Loucy (cell line): Measurements from ENCODE around the gene TRIO.

Experiments
- H2AFZ ChIP-seq: fragments of 200-600 bp; sonication (generic); 2 replicates; pipeline ENCODE4 v1.6.0; 2016; ENCODE audit warnings: antibody characterized with exemption, mild to moderate bottlenecking, low read length, moderate library complexity
- H3F3A ChIP-seq: fragments of 200-600 bp; 2 replicates; pipeline ENCODE4 v1.6.0; 2016; ENCODE audit warnings: antibody characterized with exemption, low read depth, mild to moderate bottlenecking
- H3K27me3 ChIP-seq: fragments of 200-600 bp; sonication (generic); 2 replicates; pipeline ENCODE4 v1.6.1; 2014; ENCODE audit warnings: low read length, mild to moderate bottlenecking; ENCODE audit not compliant: insufficient read depth, poor library complexity, severe bottlenecking
- H3K36me3 ChIP-seq: fragments of 200-600 bp; sonication (generic); 2 replicates; pipeline ENCODE4 v1.6.1; 2016; ENCODE audit warnings: low read length; ENCODE audit not compliant: insufficient read depth
- H3K4me1 ChIP-seq: fragments of 200-600 bp; sonication (generic); 2 replicates; pipeline ENCODE4 v1.5.1; 2014; ENCODE audit warnings: low read length, mild to moderate bottlenecking; ENCODE audit not compliant: insufficient read depth, poor library complexity, severe bottlenecking
- H3K4me2 ChIP-seq: fragments of 200-600 bp; sonication (generic); 2 replicates; pipeline ENCODE4 v1.6.0; 2014; ENCODE audit warnings: antibody characterized with exemption, low read length, low read depth, mild to moderate bottlenecking; ENCODE audit not compliant: poor library complexity, severe bottlenecking
- H3K4me3 ChIP-seq: fragments of 200-600 bp; sonication (generic); 2 replicates; pipeline ENCODE4 v1.5.1; 2014; ENCODE audit warnings: low read length, mild to moderate bottlenecking, mixed read lengths; ENCODE audit not compliant: poor library complexity, severe bottlenecking
- H3K79me2 ChIP-seq: fragments of 200-600 bp; sonication (generic); 2 replicates; pipeline ENCODE4 v1.6.1; 2014; ENCODE audit warnings: low read length; ENCODE audit not compliant: insufficient read depth
- H3K9ac ChIP-seq: fragments of 200-600 bp; sonication (generic); 2 replicates; pipeline ENCODE4 v1.6.0; 2014; ENCODE audit warnings: mild to moderate bottlenecking, low read depth, low read length, moderate library complexity; ENCODE audit not compliant: poor library complexity, severe bottlenecking
- H3K9me2 ChIP-seq: fragments of 200-600 bp; sonication (generic); replicated peaks from 2 replicates; pipeline ENCODE4 v1.6.1; 2016; ENCODE audit warnings: low read depth, low read length, mixed read lengths
- H3K9me3 ChIP-seq: fragments of 200-600 bp; sonication (generic); 2 replicates; pipeline ENCODE4 v1.6.1; 2014; ENCODE audit warnings: mild to moderate bottlenecking, antibody characterized with exemption, low read length, low read depth; ENCODE audit not compliant: insufficient read depth
- H4K20me1 ChIP-seq: fragments of 200-600 bp; sonication (generic); 2 replicates; pipeline ENCODE4 v1.6.0; 2014; ENCODE audit warnings: antibody characterized with exemption, low read length, mild to moderate bottlenecking; ENCODE audit not compliant: insufficient read depth, poor library complexity, severe bottlenecking
- EZH2phosphoT487 ChIP-seq: fragments of 200-600 bp; IDR thresholded peaks from 2 replicates; pipeline ENCODE4 v1.6.1; 2018; ENCODE audit warnings: antibody characterized with exemption, mild to moderate bottlenecking, moderate library complexity, borderline replicate concordance
- TF ChIP-seq, protein P1 (sequence below): fragments of 200-600 bp; sonication (generic); conservative IDR thresholded peaks from 2 replicates; pipeline ENCODE4 v1.5.1; 2014; ENCODE audit warnings: mild to moderate bottlenecking, antibody characterized with exemption, low read length

TRIO gene

DNA sequence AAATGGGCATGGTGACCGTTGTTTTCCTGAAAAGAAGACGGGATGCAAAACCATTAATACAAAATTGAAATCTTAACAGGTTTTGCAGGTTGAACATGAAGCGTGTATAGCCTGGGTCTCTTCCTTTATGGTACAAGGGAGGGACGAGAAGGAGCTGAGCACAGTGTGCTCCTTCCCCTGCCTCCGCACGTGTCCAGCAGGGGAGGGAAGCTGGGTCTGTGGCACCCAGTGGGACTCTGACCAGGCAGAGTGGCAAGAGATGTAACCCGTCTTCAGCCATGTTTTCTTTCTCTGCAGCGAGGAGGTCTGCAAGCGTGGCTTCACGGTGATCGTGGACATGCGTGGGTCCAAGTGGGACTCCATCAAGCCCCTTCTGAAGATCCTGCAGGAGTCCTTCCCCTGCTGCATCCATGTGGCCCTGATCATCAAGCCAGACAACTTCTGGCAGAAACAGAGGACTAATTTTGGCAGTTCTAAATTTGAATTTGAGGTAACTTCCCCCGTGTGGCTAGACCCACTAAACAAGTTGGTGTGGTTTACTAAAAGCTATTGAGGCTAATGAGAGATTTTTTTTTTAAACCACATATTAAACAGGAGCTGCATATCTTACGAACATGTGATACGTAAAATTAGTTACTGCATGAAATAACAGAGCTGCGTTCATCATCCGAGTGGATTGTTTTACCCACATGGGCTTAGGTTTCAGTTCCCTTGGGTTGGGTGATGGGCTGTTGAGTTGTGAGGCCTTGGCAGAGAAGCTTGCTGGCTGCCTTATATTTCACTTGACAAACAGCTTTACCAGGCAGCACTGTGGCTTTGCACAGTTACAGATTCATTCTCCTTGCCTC is 143.7 kb downstream of the TRIO start:
- Histone ChIP-seq H4K20me1 (no peaks in the 10 kb centered on the region), H3K9me3 (no peaks in the 10 kb centered on the region), H3K4me1 (no peaks in the 10 kb centered on the region), H3K79me2 (peaks cover 5% of the 10 kb centered on the region; the same call in 1 of the 2 replicates), H3K4me2 (no peak overlapping the region), H2AFZ (no peak overlapping the region), H3K9ac (no peak overlapping the region), H3K9me2 (no peaks in the 10 kb centered on the region), H3F3A (no peaks in the 10 kb centered on the region), H3K36me3 (peaks cover 40% of the 10 kb centered on the region; the same call in 1 of the 2 replicates), H3K4me3 (no peak overlapping the region), H3K27me3 (no peaks in the 10 kb centered on the region)
- TF ChIP-seq EZH2phosphoT487, result no peak
- TF ChIP-seq, protein P1, sequence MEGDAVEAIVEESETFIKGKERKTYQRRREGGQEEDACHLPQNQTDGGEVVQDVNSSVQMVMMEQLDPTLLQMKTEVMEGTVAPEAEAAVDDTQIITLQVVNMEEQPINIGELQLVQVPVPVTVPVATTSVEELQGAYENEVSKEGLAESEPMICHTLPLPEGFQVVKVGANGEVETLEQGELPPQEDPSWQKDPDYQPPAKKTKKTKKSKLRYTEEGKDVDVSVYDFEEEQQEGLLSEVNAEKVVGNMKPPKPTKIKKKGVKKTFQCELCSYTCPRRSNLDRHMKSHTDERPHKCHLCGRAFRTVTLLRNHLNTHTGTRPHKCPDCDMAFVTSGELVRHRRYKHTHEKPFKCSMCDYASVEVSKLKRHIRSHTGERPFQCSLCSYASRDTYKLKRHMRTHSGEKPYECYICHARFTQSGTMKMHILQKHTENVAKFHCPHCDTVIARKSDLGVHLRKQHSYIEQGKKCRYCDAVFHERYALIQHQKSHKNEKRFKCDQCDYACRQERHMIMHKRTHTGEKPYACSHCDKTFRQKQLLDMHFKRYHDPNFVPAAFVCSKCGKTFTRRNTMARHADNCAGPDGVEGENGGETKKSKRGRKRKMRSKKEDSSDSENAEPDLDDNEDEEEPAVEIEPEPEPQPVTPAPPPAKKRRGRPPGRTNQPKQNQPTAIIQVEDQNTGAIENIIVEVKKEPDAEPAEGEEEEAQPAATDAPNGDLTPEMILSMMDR, result no peak

DNA sequence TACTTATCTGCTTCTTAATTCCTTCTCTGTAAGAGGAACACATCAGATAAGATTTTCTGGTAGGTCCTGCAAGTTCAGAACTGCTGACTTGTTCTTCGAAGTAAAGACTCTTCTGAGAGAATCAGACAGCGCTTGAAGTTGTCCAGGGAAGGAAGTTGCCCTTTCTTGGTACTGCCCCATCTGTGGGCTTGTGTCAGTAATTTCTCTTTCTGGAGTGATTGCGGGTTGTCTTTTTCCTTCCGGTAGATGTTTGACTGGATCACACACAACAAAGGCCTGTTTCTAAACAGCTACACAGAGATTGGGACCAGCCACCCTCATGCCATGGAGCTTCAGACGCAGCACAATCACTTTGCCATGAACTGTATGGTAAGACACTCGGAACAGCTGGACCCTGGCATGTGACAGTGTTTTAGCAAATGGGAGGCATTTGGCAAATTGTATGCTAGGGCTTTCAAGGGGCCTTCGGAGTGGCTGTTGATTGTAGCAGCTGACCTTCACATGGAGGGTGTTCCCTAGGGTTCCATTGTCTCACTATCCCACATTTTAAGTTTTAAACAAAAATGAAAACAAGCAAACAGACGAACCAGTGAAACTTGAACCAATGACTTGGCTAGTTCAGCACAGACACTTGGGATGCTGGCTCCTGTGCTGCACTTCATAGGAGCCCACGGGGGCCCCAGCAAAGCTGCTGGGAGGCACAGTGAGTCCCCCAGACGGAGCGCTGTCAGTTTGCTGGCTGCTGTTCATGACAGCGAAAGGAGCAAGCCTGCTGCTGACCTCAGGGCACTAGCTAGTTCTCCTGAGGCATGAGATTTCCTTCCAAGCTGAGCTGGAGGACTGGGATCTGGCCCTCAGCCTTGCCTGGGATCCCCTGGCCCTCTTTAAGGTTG is 149.9 kb downstream of the TRIO start:
- H3K79me2 ChIP-seq, result no peaks in the 10 kb centered on the region
- H3F3A ChIP-seq, result no peaks in the 10 kb centered on the region

DNA sequence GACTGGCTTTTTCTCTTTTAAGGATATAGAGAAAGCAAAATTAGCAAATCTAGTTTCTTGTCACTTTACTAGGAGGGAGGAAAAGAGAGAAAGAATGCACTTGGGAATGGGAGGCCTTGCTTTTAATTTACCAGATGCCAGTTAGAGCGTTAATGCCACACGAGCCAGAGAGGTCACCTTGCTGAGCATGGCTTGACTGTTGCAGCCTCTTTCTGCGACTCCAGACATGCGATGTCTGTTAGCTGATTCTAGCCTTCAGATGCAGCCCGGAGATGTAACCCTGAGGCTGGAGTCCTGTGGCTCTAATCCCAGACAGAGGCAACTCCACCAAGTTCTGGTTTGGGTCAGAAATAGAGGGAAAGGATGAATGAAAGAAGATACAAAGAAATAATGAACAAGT is 152.5 kb downstream of the TRIO start:
- H3K4me1 ChIP-seq, result no peaks in the 10 kb centered on the region
- TF ChIP-seq, protein P1, result no peak
- no peak for TF ChIP-seq EZH2phosphoT487
- H3K4me2 ChIP-seq, result no peak overlapping the region
- no peak overlapping the region for H3K4me3 ChIP-seq
- H4K20me1 ChIP-seq, result no peaks in the 10 kb centered on the region
- H3F3A ChIP-seq, result no peaks in the 10 kb centered on the region
- no peaks in the 10 kb centered on the region for H3K27me3 ChIP-seq
- peaks cover 81% of the 10 kb centered on the region; the same call in 1 of the 2 replicates for H3K36me3 ChIP-seq
- H3K9me3 ChIP-seq, result no peaks in the 10 kb centered on the region
- no peaks in the 10 kb centered on the region for H3K9me2 ChIP-seq
- no peak overlapping the region for H3K9ac ChIP-seq
- no peaks in the 10 kb centered on the region for H3K79me2 ChIP-seq
- H2AFZ ChIP-seq, result no peak overlapping the region

More for the DNA sequence above, 149.9 kb downstream of the TRIO start:
- H4K20me1 ChIP-seq, result no peaks in the 10 kb centered on the region
- H3K4me2 ChIP-seq, result no peak overlapping the region
- H3K4me3 ChIP-seq, result no peak overlapping the region
- H3K9me2 ChIP-seq, result no peaks in the 10 kb centered on the region
- TF ChIP-seq, protein P1, result no peak
- no peak overlapping the region for H2AFZ ChIP-seq
- no peaks in the 10 kb centered on the region for H3K4me1 ChIP-seq
- H3K27me3 ChIP-seq, result no peaks in the 10 kb centered on the region
- H3K36me3 ChIP-seq, result peaks cover 72% of the 10 kb centered on the region; the same call in 1 of the 2 replicates
- no peak overlapping the region for H3K9ac ChIP-seq
- H3K9me3 ChIP-seq, result no peaks in the 10 kb centered on the region
